Middle frontal gyrus (tissue), 1 donor: Measurements from ENCODE around the gene OLFM2.
"Not testable (repeated sequence)": the region's sequence is repeated elsewhere in the genome, so short reads cannot be mapped to it uniquely, and the experiment has no call there.

ENCODE experiments used
- DNase-seq: peaks from one replicate; pipeline ENCODE4 v3.0.0-alpha.2; 2015; ENCODE audit warnings: low spot score; ENCODE audit errors: extremely low spot score

The OLFM2 gene

DNA sequence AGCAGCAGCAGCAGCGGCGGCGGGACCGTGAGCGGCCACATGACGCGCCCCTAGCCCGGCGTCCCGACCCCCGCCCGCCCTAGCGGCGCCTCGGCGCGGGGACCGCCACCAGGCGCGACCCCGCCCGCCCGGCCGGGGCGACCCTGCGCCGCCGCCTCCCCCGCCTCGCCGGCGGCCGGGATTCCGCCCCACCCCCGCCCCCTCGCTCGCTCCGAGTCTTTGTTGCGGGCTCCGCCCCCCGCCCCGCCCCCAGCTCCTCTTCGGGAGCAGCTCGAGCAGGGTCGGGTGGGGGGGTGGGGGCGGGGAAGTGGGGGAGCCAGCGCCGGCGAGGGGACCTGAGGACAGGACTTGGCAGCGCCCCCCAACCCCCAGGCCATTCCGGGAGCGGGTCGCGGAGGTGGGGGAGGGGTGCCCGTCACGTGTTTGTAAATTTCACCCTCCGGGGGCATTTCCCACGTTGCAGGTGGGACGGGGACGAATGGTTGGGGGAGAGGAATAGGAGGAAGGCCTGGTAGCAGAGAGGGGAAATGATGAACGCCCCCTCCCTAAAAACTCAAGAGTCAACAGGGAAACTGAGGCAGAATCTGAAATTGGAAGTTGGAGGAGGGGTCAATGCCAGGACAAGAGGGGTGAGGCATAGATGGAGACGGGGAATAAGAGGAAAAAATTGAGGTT, at the start of gene OLFM2:
TSS of gene OLFM2 (minus strand) at position 190 of the 675 bp plus-strand sequence. CDS start at position 41, 149 bp downstream.
- DNase-seq, result no peak

DNA sequence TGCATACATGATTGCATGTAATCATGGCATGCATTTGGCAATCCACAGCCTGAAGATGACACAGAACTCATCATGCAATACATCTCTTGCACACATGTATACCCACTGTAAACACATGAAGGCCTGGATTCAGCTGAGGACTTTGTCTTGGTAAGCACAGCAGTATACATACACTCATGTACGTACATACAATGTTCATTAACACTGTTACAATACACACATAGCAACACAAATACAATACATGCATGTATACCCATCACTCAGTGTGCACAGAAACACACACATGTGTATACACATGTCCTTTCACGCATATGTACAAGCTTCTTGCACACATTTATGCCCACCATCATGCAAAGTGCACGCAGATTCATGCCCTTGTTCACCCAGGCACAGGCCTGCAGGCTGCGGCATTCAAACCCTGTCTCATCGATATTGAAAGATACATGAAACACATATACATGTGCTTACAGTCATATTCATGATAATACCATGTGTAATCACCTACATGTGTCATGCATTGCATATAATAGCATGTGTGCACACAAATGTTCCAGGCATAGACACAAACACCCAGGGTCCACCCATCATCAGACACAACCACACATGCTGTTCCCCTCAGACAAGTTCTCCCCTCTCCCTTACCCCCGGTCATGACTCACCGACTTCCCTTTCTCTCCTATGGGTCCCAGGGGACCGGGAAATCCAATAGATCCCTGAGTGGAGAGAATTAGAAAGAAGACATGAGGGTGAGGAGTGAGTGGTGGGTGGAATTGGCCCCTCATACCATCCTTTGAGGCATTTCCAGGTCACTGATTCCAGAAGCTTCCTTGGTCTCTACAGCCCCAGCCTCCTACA, 45.3 kb upstream of the OLFM2 start:
- DNase-seq, result no peak

- DNase-seq, result no peak
Observed at GRCh38 chr19:9972103-9972502, 35.8 kb upstream of the OLFM2 start.

GRCh38 chr19:9971166-9971897, 35.0 kb upstream of the OLFM2 start:
- no peak for DNase-seq

DNA sequence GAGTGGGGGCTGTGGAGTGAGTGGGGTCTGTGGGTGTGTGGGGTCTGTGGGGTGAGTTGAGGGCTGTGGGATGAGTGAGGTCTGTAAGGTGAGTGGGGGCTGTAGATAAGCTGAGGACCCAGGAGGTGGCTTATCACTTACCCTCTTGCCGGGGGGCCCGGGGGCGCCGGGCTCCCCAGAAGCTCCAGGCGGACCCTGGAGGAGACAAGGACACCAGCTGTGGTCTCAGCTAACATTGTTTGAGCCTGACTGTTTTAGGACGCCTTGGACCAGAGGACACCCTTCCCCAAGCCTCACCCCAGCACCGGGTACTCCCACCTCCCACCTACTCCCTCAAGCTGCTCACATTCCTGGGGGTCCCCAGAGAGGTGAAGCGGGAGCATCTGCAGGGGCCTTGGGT, 34.2 kb upstream of the OLFM2 start:
- no peak for DNase-seq

GRCh38 chr19:9969688-9969975, 33.3 kb upstream of the OLFM2 start:
- no peak for DNase-seq

GRCh38 chr19:9968820-9969687, 32.7 kb upstream of the OLFM2 start:
- DNase-seq, result no peak

DNA sequence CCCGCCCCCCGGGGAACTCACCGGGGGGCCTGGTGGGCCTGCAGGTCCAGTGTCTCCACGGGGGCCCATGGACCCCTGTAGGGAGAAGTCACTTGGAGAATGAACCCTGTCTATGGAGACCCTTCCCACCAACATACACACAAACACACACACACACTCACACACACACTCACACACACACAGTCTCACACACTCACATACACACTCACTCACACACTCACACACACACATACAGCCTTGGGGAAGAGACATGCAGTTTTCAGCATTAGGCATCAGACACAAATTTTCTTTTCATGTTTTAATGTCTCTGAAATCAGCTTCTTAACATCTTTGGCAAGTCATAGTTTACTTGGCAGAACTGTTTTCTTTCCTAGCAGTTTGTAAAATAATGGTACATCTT, 31.0 kb upstream of the OLFM2 start:
- DNase-seq, result no peak

DNA sequence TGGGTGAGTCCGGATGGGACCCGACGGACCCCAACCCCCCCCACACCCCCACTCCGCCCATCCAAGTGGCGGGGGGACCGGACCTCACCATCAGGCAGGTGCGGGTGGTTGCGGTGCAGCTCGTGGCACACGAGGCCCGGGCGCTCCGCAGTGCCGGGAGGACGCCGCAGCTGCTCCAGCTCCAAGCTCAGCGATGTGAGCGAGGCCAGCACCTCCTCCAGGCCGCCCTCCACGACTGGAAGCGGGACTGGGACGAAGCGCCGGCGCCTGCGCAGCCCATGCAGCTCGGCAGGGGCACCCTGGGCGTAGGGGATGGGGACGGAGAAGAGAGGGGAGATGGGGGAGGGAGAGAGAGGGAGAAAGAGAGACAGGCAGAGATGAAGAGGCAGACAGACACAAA, 30.1 kb upstream of the OLFM2 start:
- no peak for DNase-seq

DNA sequence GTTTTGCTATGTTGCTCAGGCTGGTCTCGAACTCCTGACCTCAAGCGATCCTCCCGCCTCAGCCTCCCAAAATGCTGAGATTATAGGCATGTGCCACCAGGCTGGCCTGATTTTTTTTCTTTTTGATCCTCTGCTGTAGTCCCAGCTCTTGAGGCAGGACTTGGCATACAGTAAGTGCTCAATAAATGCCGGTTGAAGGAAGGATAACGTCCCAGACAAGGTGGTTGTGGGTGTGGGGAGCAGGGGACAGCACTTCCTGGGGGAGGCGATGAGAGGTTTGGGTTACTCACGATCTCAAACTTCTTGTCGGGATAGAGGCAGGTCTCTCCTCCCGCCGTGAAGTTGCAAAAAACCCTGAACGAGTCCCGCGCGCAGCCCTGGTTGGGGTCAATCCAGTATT, 29.7 kb upstream of the OLFM2 start:
- DNase-seq, result no peak

GRCh38 chr19:9962623-9963290, 26.4 kb upstream of the OLFM2 start:
- no peak for DNase-seq

GRCh38 chr19:9961103-9961502, 24.8 kb upstream of the OLFM2 start:
- DNase-seq, result no peak

GRCh38 chr19:9958379-9958821, 22.1 kb upstream of the OLFM2 start:
- DNase-seq, result no peak

DNA sequence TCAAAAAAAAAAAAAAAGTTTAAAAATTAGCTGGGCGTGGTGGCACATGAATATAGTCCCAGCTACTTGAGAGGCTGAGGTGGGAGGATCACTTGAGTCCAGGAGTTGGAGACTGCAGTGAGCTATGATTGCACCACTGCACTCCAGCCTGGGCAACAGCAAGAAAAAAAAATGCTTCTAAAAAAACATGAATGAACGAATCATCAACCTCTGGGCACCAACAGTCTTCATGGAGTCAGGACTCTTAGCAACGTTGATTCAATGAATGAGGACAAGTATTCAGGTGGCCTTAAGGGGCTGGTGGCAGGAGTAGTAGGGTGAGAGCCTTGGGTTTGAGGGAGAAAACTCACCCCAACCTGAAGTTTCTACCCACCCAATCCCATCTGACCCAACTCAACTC, 20.6 kb upstream of the OLFM2 start:
- DNase-seq, result no peak

DNA sequence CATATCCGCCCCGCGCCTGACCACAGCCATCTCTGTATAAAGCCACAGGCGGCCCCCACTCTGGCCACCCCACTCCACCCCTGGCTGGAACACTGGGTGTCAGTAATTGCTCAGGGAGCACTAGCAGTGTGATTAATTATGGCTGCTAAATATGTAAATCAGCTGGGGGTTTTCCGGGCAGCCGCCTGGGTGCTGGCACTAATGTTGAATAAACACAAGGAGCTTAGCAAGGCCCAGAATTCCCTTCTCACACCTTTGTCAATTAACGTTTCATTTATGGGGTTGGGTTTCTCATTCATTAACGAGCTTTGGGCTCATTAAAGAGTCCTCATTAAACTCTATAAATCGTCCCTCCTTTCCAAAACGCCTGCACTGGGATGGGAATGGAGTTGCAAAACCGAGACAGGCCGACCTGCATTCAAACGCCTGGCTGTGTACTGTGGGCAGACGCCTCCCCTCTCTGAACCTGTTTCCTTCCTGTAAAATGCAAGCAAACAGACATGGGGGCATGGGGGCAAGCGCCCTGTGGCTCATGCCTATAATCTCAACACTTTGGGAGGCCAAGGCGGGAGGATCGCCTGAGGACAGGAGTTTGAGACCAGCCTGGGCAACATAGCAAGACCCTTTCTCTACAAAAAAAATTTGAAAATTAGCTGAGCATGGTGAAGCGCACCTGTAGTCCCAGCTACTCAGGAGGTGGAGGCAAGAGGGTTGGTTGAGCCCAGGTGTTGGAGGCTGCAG, 17.7 kb upstream of the OLFM2 start:
- no peak for DNase-seq

- no peak for DNase-seq
Observed at GRCh38 chr19:9952276-9952675, 16.0 kb upstream of the OLFM2 start.

DNA sequence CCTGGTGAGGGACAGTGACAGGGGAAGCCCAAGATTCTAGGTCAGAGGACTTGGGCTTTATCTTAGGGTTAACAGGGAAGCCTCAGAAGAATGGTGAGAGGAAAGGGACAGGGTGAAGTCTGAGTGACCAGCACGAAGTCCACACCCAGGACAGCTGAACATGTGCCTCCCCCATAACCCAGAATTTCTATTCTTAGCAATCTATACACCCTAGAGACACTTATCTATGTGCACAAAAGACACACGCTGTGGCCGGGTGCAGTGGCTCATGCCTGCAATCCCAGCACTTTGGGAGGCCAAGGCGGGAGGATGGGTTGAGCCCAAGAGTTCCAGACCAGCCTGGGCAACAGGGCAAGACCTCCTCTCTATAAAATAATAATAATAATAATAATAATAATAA, 11.1 kb upstream of the OLFM2 start:
- DNase-seq, result no peak

DNA sequence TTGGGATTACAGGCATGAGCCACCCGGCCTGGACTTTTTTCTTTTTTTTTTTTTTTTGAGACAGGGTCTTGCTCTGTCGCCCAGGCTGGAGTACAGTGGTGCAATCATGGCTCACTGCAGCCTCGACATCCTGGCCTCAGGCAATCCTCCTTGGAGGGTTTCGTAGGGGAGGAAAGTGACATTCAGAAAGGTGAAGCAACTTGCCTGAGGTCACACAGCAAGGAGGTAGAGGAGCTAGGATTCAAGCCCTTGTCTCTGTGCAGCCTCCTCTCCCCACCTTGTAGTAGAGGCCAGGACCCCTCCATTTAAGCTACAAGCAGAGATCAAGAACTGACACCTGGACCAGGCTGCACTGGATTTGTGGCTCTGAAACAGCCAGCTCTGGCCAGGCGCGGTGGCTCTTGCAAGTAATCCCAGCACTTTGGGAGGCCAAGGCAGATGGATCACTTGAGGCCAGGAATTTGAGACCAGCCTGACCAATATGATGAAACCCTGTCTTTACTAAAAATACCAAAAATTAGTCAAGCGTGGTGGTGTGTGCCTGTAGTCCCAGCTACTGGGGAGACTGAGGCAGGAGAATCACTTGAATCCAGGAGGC, 10.3 kb upstream of the OLFM2 start:
- not testable (repeated sequence) for DNase-seq

DNA sequence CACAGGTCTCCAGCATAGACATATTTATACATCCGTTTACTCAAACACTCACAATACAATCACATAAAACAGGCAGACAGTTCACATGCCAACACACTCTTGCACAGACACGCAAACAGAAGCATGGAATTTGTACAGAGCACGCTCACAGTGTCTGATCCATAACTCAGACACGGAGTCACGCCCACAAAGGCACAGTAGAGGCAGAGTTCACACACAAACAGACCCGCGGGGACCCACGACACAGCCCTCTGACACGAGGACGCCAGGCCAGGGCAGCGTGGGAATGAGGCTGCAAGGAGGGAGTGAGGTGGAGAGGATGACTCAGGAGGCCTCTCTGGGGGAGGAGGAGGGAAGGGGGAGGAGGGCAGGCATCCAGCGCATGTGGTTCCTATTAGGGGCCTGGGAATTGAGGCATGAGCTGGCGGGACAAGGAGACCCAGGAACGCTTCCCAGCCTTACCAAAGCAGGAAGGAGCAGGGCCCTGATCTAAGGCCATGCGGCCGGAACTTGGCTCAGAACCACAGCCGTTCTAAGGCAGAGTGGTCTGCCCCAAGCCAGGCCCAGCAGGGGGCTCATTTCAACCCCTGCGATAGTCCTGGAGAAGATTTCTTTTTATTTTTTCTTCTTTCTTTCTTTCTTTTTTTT, 9.1 kb upstream of the OLFM2 start:
- DNase-seq, result no peak
